K562 treated with DMSO at 1 percent for 48 hours (cell line): Measurements from ENCODE around the gene BEGAIN. TPM values are rescaled to one million over a fixed set of nuclear protein-coding genes. Genes with fewer than 3 reads are reported as not detected.

Experiments
- total RNA-seq: library from RNA; unstranded; fragments of 300-600 nt; gene quantifications from 2 replicates; pipeline ENCODE4 v1.2.3, GENCODE V29; 2022; ENCODE audit warnings: low replicate concordance; ENCODE audit errors: extremely low read depth

BEGAIN gene
- not detected in 2 replicates for total RNA-seq

GRCh38 chr14:100587086-100587762 lies at the start of gene BEGAIN:
TSS of gene BEGAIN (minus strand) at chr14:100587417. CDS start at chr14:100587290, 127 bp downstream.

Other genes starting within 250 kb of the BEGAIN start
- not detected in 2 replicates for gene WDR25, start 210.9 kb downstream of the BEGAIN start, total RNA-seq
- not detected in 2 replicates for gene DLK1, start 139.5 kb upstream of the BEGAIN start, total RNA-seq
- not detected in 2 replicates for gene MEG3, start 238.7 kb upstream of the BEGAIN start, total RNA-seq